Measurements from ENCODE around the gene PROM2.
A peak's percentile ranks its signal among the peaks of the same experiment; 100 is the strongest.

Gene PROM2

GRCh38 chr2:95313296-95314131 is 39.3 kb downstream of the PROM2 start:
- DNase-seq (no peak), ATAC-seq (replicated peaks) (no peak)
- Mint-ChIP-seq H3K4me1 (no peaks in the 10 kb centered on the region), H3K36me3 (no peaks in the 10 kb centered on the region), H3K9me3 (no peaks in the 10 kb centered on the region), H3K27ac (no peak overlapping the region), H3K27me3 (peaks cover 4 to 10% of the 10 kb centered on the region in 2 donors), H3K4me3 (no peak overlapping the region)

GRCh38 chr2:95314598-95314963 is 40.3 kb downstream of the PROM2 start:
- Mint-ChIP-seq H3K4me1 (no peaks in the 10 kb centered on the region), H3K27me3 (peaks cover 4 to 10% of the 10 kb centered on the region in 2 donors), H3K36me3 (no peaks in the 10 kb centered on the region), H3K4me3 (no peak overlapping the region), H3K9me3 (no peaks in the 10 kb centered on the region), H3K27ac (no peak overlapping the region)
- no peak for DNase-seq
- no peak for ATAC-seq (replicated peaks)

DNA sequence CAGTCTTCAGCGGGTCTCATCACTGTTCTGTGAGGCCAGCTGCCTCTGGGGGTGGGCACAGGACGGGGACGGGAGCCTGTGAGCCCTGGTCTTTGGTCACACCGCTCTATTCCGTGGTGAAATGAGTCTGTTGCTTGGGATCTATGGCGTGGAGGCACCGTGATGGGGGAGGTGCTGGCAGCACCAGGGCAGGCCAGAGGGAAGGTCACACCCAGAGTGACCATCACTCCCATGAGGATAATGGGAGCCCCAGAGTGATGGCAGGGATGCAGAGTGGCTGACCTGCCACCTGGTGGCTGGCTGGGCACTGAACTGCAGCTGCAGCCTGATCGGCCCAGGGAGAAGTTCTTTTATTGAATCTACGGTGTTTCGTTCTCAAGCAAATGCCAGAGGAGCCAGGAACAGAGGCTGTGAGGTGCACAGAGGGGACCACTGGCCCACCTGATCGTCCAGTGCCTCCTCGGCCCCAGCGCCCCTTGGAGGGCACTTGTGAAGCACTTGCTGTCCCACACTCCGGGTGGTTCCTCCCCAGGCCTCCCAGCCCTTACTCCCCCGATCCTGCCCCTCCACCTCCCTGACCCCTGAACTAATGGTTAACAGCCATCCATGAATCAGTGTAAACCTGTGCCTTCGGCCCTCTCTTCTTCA is 40.8 kb downstream of the PROM2 start:
- no peak overlapping the region for H3K4me3 Mint-ChIP-seq
- peaks cover 4 to 10% of the 10 kb centered on the region in 2 donors for H3K27me3 Mint-ChIP-seq
- no peaks in the 10 kb centered on the region for H3K4me1 Mint-ChIP-seq
- no peaks in the 10 kb centered on the region for H3K36me3 Mint-ChIP-seq
- no peak overlapping the region for H3K27ac Mint-ChIP-seq
- peak; percentile 38 to 56 for ATAC-seq (replicated peaks)
- no peaks in the 10 kb centered on the region for H3K9me3 Mint-ChIP-seq
- DNase-seq: no peak

- no peak overlapping the region for H3K4me3 Mint-ChIP-seq
- ATAC-seq (replicated peaks) (no peak), DNase-seq (no peak)
- peaks cover 4 to 10% of the 10 kb centered on the region in 2 donors for H3K27me3 Mint-ChIP-seq
- H3K36me3 Mint-ChIP-seq: no peaks in the 10 kb centered on the region
- no peaks in the 10 kb centered on the region for H3K9me3 Mint-ChIP-seq
- no peak overlapping the region for H3K27ac Mint-ChIP-seq
- no peaks in the 10 kb centered on the region for H3K4me1 Mint-ChIP-seq
Measured at GRCh38 chr2:95315801-95316411, 41.7 kb downstream of the PROM2 start.

DNA sequence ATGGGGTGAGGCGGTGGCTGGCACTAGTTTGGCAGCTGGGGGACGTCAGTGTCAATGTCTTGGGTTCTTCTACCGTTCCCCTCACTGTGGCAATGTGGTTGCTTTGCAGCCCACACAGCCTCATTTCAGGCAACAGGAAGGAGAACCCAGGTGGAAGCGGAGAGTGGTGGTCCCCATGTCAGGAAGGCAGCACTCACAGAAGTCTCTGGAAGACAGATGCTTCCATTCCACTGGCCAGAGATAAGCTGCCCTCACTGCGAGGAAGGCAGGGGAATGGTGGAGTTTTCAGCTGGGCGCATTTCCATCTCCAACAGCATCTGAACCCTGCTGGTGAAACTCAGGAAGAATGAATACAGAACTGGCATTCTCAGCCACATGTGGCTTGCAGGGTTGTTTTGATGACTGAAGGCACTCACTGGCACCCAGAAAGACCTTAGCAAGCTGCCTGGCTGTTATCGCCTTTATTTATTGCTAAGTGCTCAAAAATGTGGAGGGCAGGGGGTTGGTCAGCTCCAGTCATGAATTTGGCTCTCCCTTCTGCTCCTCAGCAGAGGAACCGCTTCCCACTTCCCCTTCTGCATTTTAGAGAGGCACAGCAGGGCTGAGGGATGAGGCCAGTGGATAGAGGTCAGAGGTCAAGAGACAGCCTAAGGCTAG is 42.3 kb downstream of the PROM2 start:
- Mint-ChIP-seq H3K36me3 (no peaks in the 10 kb centered on the region), H3K27ac (no peak overlapping the region), H3K4me1 (no peaks in the 10 kb centered on the region), H3K4me3 (no peak overlapping the region), H3K9me3 (no peaks in the 10 kb centered on the region), H3K27me3 (peaks cover 4 to 10% of the 10 kb centered on the region in 2 donors)
- ATAC-seq (replicated peaks): no peak
- DNase-seq: no peak

DNA sequence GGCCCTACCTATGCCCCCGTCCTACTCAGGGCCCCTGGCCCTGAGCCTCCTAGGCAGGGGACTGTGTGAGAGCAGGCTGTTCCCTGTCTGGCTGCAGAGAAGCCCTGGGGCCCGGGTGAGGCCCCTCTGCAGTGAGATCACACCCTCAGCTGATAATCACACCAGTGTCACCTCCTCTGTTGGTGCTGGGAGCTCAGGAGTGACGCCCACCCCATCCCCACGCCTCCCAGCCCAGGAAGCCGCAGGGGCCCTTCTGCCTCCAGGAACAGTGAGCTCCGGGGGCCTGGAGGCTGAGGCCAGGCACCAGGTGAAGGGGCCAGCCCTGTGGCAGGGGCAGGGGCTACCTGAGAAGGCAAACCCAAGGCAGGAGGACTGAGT is 42.9 kb downstream of the PROM2 start:
- DNase-seq: no peak
- H3K36me3 Mint-ChIP-seq: no peaks in the 10 kb centered on the region
- H3K9me3 Mint-ChIP-seq: no peaks in the 10 kb centered on the region
- H3K27ac Mint-ChIP-seq: no peak overlapping the region
- H3K4me1 Mint-ChIP-seq: no peaks in the 10 kb centered on the region
- no peak overlapping the region for H3K4me3 Mint-ChIP-seq
- ATAC-seq (replicated peaks): no peak
- peaks cover 4 to 10% of the 10 kb centered on the region in 2 donors for H3K27me3 Mint-ChIP-seq

GRCh38 chr2:95317665-95318425 is 43.6 kb downstream of the PROM2 start:
- Mint-ChIP-seq H3K4me3 (no peak overlapping the region), H3K9me3 (no peaks in the 10 kb centered on the region), H3K36me3 (no peaks in the 10 kb centered on the region), H3K27me3 (peaks cover 4 to 10% of the 10 kb centered on the region in 2 donors), H3K4me1 (no peaks in the 10 kb centered on the region), H3K27ac (no peak overlapping the region)
- ATAC-seq (replicated peaks): no peak
- DNase-seq: no peak

DNA sequence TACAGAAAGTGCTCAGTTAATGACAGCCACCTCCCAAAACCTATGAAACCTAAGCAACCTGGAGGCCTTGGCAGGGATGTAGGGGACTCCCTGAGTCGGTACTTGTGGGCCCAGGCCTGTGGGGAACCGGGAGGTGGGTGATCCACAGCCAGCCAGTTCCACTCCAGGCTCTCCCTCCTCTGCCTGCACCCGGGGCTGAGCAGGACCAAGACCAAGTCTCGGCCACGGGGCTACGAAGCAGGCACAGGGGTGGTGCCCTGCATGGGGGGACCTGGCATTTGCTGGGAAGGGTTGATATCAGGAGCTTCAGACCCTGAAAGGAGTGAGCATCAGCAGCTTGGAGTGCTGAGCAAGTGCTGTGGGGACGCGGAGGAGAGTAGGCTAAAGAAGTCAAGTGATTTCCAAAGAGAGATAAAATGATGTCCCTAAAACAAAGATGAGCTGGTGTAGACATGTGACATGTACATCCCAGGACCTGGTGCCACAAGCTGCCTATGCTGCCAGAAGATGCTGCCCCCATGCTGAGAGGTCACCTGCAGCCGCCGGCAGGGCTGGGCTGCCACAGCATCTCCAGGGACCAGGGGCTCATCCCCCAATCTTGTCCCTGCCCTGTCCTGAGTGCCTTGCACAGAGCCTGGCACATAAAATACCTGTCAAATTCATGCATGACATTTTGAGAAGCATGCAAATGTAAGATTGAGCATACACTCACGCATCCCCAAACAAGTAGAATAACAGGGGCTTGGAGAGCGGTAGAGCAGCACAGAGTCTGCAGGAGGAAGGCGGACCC is 44.4 kb downstream of the PROM2 start:
- H3K27me3 Mint-ChIP-seq: peaks cover 4 to 10% of the 10 kb centered on the region in 2 donors

DNA sequence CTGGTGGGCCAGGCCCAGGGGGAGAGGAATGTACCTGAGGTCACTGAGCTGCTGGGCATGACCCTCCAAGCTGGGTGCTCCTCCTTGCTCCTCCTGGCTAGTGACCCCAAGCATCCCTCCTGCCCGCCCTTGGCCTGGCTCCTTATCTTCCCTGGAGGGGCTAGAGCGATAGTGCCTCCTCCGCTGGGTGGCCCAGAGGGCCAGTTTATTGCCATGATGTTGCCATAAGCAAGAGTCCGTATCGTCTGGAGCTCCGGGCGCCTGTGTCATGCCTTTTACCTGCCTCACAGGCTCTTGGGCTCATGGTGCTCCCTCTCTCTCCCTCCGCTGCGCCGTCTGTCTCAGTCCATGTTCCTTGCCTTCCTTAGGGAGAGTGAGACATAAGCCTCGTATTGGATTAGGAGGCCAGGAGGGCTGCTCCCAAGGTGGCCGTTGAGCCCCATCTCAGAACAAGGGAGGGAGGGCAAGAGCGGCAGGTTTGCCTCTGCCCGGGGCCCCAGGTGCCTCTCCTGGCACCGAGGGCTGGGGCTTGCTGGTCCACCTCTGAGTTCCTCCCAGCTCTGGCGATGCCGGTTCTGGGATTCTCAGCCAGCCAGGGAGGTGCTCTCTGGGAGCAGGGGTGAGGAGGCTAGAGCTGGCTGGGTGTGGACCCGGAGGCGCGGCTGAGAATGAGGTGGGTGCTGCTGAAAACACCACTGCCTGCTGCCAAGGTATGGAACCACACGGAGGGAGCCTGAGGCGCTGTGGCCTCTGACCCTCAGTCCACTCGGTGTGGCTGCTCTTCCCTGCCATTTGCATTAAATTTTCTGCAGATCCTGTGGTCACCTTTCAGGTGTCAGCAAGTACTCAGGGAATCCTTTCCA is 45.5 kb downstream of the PROM2 start:
- Mint-ChIP-seq H3K27me3 (peaks cover 4 to 6% of the 10 kb centered on the region in 2 donors), H3K9me3 (no peaks in the 10 kb centered on the region), H3K4me1 (no peaks in the 10 kb centered on the region), H3K27ac (no peak overlapping the region), H3K36me3 (no peaks in the 10 kb centered on the region), H3K4me3 (no peak overlapping the region)
- no peak for DNase-seq
- ATAC-seq (replicated peaks): no peak

More for the DNA sequence above, 44.4 kb downstream of the PROM2 start:
- Mint-ChIP-seq H3K4me3 (no peak overlapping the region), H3K4me1 (no peaks in the 10 kb centered on the region), H3K27ac (no peak overlapping the region), H3K36me3 (no peaks in the 10 kb centered on the region), H3K9me3 (no peaks in the 10 kb centered on the region)
- ATAC-seq (replicated peaks) (no peak), DNase-seq (no peak)

DNA sequence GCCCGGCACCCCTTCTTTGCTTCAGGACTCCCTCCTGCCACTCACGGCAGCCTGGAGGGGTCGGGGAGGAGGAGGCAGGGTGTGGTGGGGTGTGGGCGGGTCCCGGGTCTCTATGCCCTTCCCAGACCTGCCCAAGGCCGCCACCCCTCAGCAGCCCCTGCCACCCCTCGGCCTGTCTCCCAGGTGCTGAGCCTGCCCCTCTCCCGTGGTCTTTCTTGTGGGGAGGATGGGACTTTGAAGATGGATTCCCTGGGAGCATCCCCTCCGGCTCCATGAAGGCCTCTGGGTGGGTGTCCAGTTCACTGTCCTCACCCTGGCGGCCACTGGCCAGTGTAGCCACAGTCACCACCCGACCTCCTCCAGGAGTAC is 46.1 kb downstream of the PROM2 start:
- no peak for ATAC-seq (replicated peaks)

GRCh38 chr2:95320986-95321767 is 46.9 kb downstream of the PROM2 start:
- Mint-ChIP-seq H3K4me3 (no peak overlapping the region), H3K27ac (no peak overlapping the region), H3K9me3 (peaks cover 5% of the 10 kb centered on the region in 2 donors), H3K4me1 (no peaks in the 10 kb centered on the region), H3K27me3 (peaks cover under 1 to 6% of the 10 kb centered on the region in 2 donors), H3K36me3 (no peaks in the 10 kb centered on the region)
- ATAC-seq (replicated peaks) (no peak), DNase-seq (no peak)

More for the DNA sequence above, 46.1 kb downstream of the PROM2 start:
- DNase-seq: no peak
- no peaks in the 10 kb centered on the region for H3K36me3 Mint-ChIP-seq
- H3K27me3 Mint-ChIP-seq: peaks cover 4 to 6% of the 10 kb centered on the region in 2 donors
- H3K4me3 Mint-ChIP-seq: no peak overlapping the region
- H3K9me3 Mint-ChIP-seq: no peaks in the 10 kb centered on the region
- no peaks in the 10 kb centered on the region for H3K4me1 Mint-ChIP-seq
- H3K27ac Mint-ChIP-seq: no peak overlapping the region
